Fibroblast of peridontal ligament (primary cell): Measurements from ENCODE around the gene MRPL14.

ENCODE experiments used
- DNase-seq: peaks from one replicate; pipeline ENCODE4 v3.0.0-alpha.2; 2010; ENCODE audit errors: extremely low read depth

Gene MRPL14

GRCh38 chr6:44066394-44067172, 60.7 kb downstream of the MRPL14 start:
- DNase-seq: no peak

GRCh38 chr6:44065443-44066140, 61.7 kb downstream of the MRPL14 start:
- DNase-seq: no peak

- DNase-seq: no peak
These were observed 62.3 kb downstream of the MRPL14 start for GRCh38 chr6:44064948-44065272.

GRCh38 chr6:44064089-44064947, 62.9 kb downstream of the MRPL14 start:
- DNase-seq: peak; percentile 89

GRCh38 chr6:44063561-44064059, 63.6 kb downstream of the MRPL14 start:
- no peak for DNase-seq
